Measurements from ENCODE around the gene USP51.
"Not testable (repeated sequence)": the region's sequence is repeated elsewhere in the genome, so short reads cannot be mapped to it uniquely, and the experiment has no call there.

Gene USP51

GRCh38 chrX:55489314-55490009 lies at the start of gene USP51:
USP51 (minus strand) TSS chrX:55489848; CDS start chrX:55488939, 909 bp downstream.
- DNase-seq: peak; percentile 1

- no peak for DNase-seq
Measured at GRCh38 chrX:55524487-55524886, 34.8 kb upstream of the USP51 start.

GRCh38 chrX:55523356-55523755 lies 33.7 kb upstream of the USP51 start:
- DNase-seq: no peak

- DNase-seq: no peak
Measured at GRCh38 chrX:55522596-55523276, 33.1 kb upstream of the USP51 start.

GRCh38 chrX:55521687-55522086 lies 32.0 kb upstream of the USP51 start:
- no peak for DNase-seq

GRCh38 chrX:55516794-55517481 lies 27.3 kb upstream of the USP51 start:
- DNase-seq: not testable (repeated sequence)

- DNase-seq: not testable (repeated sequence)
Measured at GRCh38 chrX:55513045-55513737, 23.5 kb upstream of the USP51 start.

GRCh38 chrX:55508410-55509152 lies 18.9 kb upstream of the USP51 start:
- not testable (repeated sequence) for DNase-seq

GRCh38 chrX:55507699-55508098 lies 18.1 kb upstream of the USP51 start:
- DNase-seq: not testable (repeated sequence)

- DNase-seq: not testable (repeated sequence)
Measured at GRCh38 chrX:55507010-55507409, 17.4 kb upstream of the USP51 start.

- no peak for DNase-seq
Measured at GRCh38 chrX:55490974-55491373, 1.3 kb upstream of the USP51 start.

GRCh38 chrX:55490121-55490520 lies 473 bp upstream of the USP51 start:
- DNase-seq: no peak

- peak; percentile 43 for DNase-seq
Measured at GRCh38 chrX:55488593-55489313, 895 bp downstream of the USP51 start.

GRCh38 chrX:55488006-55488592 lies 1.5 kb downstream of the USP51 start:
- no peak for DNase-seq

- DNase-seq: no peak
Measured at GRCh38 chrX:55487143-55487542, 2.5 kb downstream of the USP51 start.

GRCh38 chrX:55486736-55487135 lies 2.9 kb downstream of the USP51 start:
- no peak for DNase-seq

- no peak for DNase-seq
Measured at GRCh38 chrX:55484948-55485347, 4.7 kb downstream of the USP51 start.

- no peak for DNase-seq
Measured at GRCh38 chrX:55480390-55481062, 9.1 kb downstream of the USP51 start.

GRCh38 chrX:55479956-55480355 lies 9.7 kb downstream of the USP51 start:
- not testable (repeated sequence) for DNase-seq

GRCh38 chrX:55465791-55466190 lies 23.9 kb downstream of the USP51 start:
- DNase-seq: not testable (repeated sequence)

- not testable (repeated sequence) for DNase-seq
Measured at GRCh38 chrX:55465108-55465507, 24.5 kb downstream of the USP51 start.
